Measurements from ENCODE around the gene ARSG.
"Not testable (repeated sequence)": the region's sequence is repeated elsewhere in the genome, so short reads cannot be mapped to it uniquely, and the experiment has no call there.

Gene ARSG

DNA sequence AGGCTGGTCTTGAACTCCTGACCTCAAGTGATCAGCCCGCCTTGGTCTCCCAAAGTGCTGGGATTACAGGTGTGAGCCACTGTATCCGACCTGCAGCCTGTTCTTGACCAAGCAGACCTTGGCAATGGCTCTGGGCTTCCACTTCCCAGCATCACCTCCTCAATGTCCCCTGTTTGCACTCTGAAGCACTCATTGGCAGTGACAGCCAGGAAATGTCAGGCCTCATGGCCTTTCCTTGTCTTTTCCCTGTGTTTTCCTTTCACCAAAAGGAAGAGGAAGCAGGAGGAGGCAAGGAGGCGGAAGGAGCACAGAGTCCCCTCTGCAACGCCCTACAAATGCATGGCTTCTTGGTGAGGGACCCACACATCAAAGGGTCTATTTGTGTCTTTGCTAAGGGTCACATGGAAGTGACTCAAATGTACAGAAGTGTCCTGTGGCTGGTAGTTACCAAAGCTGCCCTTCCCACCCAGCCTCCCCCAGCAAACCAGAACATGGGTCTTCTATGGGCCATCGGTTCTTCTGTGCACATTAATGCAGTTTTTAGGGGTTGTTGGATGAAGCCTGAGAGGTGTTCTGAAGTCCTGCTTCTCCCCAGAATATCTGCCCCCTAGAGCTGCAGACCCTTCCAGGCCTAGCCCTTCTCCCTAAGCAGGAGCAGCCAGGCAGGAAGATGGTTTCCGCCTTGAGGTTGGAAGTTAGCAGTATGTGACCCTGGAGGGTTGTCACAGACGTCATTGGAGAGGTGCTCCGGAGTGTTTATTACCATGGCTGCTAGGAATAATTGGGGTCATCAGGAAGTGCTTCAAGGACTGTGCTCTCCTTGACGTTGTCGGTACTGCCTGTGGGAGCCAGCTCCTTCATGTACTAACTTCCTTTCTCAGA lies 105.2 kb downstream of the ARSG start:
- no peak for DNase-seq (ENCODE audit: low read depth in 3 of 3)

DNA sequence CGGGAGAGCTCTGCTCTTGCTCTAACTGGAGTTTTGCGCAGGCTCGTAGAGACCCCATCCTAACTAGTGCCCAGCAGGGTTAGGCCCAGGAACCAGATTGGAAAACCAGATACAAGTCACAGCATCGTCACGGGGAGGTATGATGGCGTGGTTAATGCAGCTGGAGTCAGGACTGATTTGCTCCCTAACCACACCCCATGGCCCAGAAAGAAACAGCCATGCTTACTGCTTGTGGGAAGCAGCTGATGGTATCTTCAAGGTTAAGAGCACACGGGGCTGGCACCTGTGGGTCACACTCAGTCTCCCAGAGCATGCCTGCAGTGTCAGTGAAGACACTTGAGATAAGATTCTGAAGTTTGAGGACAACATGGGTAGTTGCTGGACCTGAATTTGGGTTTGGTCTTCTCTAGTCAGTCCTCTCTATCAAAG lies 105.8 kb downstream of the ARSG start:
- no peak for DNase-seq (ENCODE audit: low read depth in 3 of 3)

DNA sequence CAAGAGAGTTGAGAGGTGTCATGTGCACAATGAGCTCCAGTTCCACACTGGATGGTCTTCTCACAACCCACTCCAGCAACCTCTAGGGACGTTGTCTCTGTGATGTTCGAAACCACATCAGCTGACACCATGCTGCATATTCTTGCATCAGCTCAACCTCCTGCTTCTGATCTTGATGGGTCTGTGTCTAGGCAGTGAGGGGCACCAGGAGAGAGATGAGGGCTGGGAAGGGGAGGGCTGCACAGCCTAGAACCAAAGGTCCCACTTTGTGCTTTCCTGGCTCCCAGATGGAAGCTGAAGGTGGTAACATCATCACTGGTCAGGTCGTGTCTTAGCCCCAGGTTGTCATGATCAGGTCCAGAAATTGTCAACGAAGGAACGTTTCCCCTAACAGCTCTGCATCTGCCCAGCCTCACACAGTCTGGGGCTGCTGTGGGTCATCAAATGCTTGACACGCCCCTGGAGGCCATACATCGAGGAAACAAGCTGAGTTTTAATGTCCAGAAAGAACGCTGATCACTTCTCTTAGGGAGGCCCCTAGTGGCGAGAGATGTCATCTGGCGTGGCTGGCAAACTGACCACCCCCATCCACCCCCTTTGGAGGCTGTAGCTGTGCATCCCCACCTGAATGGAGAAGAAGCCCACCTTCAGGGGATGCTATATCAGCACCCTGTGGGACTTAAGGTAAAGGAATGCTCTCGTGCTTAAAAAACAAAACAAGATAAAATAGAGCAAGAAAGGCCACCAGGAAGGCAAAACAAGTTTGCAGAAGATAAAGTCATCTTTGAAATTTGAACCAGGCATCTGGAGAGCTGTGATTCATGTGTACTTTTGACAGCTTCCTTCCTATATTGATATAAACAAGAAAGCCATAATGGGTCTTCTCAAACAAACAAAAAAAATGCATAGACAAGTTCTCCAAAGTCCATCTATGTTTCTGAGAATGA lies 107.7 kb downstream of the ARSG start:
- peak in 1 of 3 donors; percentile 24 for DNase-seq (ENCODE audit: low read depth in 3 of 3)

GRCh38 chr17:68399638-68400403 lies 108.5 kb downstream of the ARSG start:
- DNase-seq (ENCODE audit: low read depth in 3 of 3): peak in 1 of 3 donors; percentile 32

- DNase-seq (ENCODE audit: low read depth in 3 of 3): peak in 1 of 3 donors; percentile 32
Measured at GRCh38 chr17:68400404-68400735, 109.1 kb downstream of the ARSG start.

- no peak for DNase-seq (ENCODE audit: low read depth in 3 of 3)
Measured at GRCh38 chr17:68401288-68401687, 110.0 kb downstream of the ARSG start.

- no peak for DNase-seq (ENCODE audit: low read depth in 3 of 3)
Measured at GRCh38 chr17:68403122-68403521, 111.8 kb downstream of the ARSG start.

DNA sequence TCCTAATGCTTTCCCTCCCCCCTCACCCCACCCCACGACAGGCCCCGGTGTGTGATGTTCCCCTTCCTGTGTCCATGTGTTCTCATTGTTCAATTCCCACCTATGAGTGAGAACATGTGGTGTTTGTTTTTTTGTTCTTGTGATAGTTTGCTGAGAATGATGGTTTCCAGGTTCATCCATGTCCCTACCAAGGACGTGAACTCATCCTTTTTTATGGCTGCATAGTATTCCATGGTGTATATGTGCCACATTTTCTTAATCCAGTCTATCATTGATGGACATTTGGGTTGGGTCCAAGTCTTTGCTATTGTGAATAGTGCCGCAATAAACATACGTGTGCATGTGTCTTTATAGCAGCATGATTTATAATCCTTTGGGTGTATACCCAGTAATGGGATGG lies 112.5 kb downstream of the ARSG start:
- DNase-seq (ENCODE audit: low read depth in 3 of 3): not testable (repeated sequence)

DNA sequence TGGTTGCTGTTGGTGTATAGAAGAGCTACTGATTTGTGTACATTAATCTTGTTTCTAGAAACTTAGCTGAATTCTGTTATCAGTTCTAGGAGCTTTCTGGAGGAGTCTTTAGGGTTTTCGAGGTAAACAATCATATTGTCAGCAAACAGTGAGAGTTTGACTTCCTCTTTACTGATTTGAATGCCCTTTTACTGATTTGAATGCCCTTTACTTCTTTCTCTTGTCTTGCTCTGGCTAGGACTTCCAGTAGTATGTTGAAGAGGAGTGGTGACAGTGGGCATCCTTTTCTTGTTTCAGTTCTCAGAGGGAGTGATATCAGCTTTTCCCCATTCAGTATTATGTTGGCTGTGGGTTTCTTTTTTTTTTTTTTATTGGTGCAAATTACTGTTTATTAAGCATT lies 116.4 kb downstream of the ARSG start:
- not testable (repeated sequence) for DNase-seq (ENCODE audit: low read depth in 3 of 3)

DNA sequence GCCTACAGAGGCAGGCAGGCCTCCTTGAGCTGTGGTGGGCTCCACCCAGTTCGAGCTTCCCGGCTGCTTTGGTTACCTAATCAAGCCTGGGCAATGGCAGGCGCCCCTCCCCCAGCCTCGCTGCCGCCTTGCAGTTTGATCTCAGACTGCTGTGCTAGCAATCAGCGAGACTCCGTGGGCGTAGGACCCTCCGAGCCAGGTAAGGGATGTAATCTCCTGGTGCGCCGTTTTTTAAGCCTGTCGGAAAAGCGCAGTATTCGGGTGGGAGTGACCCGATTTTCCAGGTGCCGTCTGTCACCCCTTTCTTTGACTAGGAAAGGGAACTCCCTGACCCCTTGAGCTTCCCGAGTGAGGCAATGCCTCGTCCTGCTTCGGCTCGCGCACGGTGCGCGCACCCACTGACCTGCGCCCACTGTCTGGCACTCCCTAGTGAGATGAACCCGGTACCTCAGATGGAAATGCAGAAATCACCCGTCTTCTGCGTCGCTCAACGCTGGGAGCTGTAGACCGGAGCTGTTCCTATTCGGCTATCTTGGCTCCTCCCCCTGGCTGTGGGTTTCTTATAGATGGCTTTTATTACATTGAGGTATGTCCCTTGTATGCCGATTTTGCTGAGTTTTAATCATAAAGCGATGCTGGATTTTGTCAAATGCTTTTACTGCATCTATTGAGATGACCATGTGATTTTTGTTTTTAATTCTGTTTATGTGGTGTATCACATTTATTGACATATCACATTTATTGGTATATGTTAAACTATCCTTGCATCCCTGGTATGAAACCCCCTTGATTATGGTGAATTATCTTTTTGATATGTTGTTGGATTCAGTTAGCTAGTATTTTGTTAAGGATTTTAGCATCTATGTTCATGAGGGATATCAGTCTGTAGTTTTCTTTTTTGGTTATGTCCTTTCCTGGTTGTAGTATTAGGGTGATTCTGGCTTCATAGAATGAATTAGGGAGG lies 122.6 kb downstream of the ARSG start:
- peak in 2 of 3 donors; percentile 43 to 53 for DNase-seq (ENCODE audit: low read depth in 3 of 3)

GRCh38 chr17:68414901-68415300 lies 123.6 kb downstream of the ARSG start:
- not testable (repeated sequence) for DNase-seq (ENCODE audit: low read depth in 3 of 3)

GRCh38 chr17:68417317-68417716 lies 126.0 kb downstream of the ARSG start:
- DNase-seq (ENCODE audit: low read depth in 3 of 3): no peak

- DNase-seq (ENCODE audit: low read depth in 3 of 3): no peak
Measured at GRCh38 chr17:68418876-68419275, 127.6 kb downstream of the ARSG start.

- no peak for DNase-seq (ENCODE audit: low read depth in 3 of 3)
Measured at GRCh38 chr17:68420065-68420464, 128.8 kb downstream of the ARSG start.

GRCh38 chr17:68421486-68421885 lies 130.2 kb downstream of the ARSG start:
- no peak for DNase-seq (ENCODE audit: low read depth in 3 of 3)

- DNase-seq (ENCODE audit: low read depth in 3 of 3): no peak
Measured at GRCh38 chr17:68422821-68423220, 131.5 kb downstream of the ARSG start.

GRCh38 chr17:68423251-68423650 lies 132.0 kb downstream of the ARSG start:
- no peak for DNase-seq (ENCODE audit: low read depth in 3 of 3)

DNA sequence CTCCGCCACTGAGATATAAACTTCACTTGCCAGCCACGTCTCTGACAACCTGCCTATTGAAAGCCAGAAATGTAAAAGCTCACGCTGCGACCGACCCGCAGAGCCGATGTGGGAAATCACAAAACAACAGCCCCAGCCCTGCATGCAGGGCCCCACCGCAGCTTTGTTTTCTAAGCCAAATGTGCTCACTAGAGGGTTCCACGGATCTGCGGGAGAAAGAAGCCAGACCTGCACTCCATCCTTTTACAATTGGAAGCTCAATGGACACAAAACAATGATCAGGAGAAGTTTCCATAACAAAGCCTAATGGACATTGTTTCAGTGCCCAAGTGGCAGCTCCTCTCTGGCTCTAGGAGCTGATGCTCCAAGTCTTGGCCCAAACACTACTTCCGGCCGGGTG lies 132.9 kb downstream of the ARSG start:
- no peak for DNase-seq (ENCODE audit: low read depth in 3 of 3)

DNA sequence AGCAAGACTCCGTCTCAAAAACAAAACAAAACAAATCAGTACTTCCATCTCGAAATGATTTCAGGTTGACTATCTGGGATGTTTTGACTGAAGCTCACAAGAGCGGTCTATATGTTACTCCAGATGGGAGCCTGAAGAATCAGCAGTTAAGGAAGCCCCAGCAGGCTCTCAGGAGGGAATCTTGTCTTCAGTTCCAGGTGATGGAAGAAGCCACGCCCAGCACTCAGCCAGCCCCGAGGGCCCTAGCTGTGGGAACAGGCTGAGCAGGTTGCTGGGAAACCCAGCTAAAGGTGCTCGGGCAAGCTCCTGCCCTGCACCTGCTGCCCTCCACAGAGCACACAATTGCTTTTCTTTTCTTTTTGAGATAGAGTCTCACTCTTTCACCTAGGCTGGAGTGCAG lies 133.6 kb downstream of the ARSG start:
- DNase-seq (ENCODE audit: low read depth in 3 of 3): no peak

GRCh38 chr17:68425979-68426378 lies 134.7 kb downstream of the ARSG start:
- no peak for DNase-seq (ENCODE audit: low read depth in 3 of 3)

DNA sequence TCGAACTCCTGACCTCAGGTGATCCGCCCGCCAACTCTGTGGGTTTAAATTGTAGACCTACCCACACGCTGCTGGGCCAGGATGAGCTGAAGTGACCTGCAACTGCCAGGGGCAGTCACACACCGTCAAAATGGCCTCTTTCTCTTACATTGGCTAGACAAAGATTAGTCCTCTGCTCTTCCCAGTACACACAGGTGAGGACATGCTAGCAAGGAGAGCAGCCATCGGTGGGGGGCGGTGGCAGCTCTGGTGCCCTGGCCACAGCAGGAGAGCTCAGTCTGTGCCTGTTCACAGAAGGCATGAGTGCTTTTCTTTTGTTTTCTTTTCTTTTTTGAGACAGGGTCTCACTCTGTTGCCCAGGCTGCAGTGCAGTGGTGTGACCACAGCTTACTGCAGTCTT lies 136.3 kb downstream of the ARSG start:
- no peak for DNase-seq (ENCODE audit: low read depth in 3 of 3)

Measured in stimulated activated CD4-positive, alpha-beta T cell treated with anti-CD3 and anti-CD28 coated beads, TNF-alpha, amount 100 ng/mL, for 48 hours (primary cell).